HepG2 (cell line): Measurements from ENCODE around the gene PRM2. TPM values are rescaled to one million over a fixed set of nuclear protein-coding genes. Genes with fewer than 3 reads are reported as not detected.

Experiments
- BORCS8-MEF2B ChIP-seq: sonication (generic); formaldehyde crosslinking; IDR thresholded peaks from 2 replicates; pipeline ENCODE4 v1.8.0; 2022; ENCODE audit warnings: mild to moderate bottlenecking, missing genetic modification reagents
- BRCA1 ChIP-seq: sonication (generic); formaldehyde crosslinking; IDR thresholded peaks from 2 replicates; pipeline ENCODE4 v1.4.0; 2020; ENCODE audit warnings: missing genetic modification reagents
- BRF2 ChIP-seq: sonication (generic); formaldehyde crosslinking; IDR thresholded peaks from 2 replicates; pipeline ENCODE4 v1.8.1; 2022; ENCODE audit warnings: mild to moderate bottlenecking, missing genetic modification reagents
- CREB1 ChIP-seq, 2 experiments: fragments of 450-650 bp in 1 of 2; IDR thresholded peaks; 2 replicates each; pipeline ENCODE4 v1.6.1; 2016 to 2017; ENCODE audit warnings: control low read depth in 1 of 2, mild to moderate bottlenecking in 1 of 2, missing compliant biosample characterization in 1 of 2, missing genetic modification characterization in 1 of 2
- GTF2F1 ChIP-seq: fragments of 150-350 bp; IDR thresholded peaks from 2 replicates; pipeline ENCODE4 v1.6.1; 2014; ENCODE audit warnings: low read length
- HMG20B ChIP-seq: conservative IDR thresholded peaks from 2 replicates; pipeline ENCODE4 v1.6.1; 2016; ENCODE audit warnings: missing genetic modification reagents, missing compliant biosample characterization
- HMGA1 ChIP-seq: sonication (generic); formaldehyde crosslinking; conservative IDR thresholded peaks from 2 replicates; pipeline ENCODE4 v1.4.0; 2020; ENCODE audit warnings: missing genetic modification reagents
- IRF1 ChIP-seq: sonication (generic); formaldehyde crosslinking; IDR thresholded peaks from 2 replicates; pipeline ENCODE4 v1.4.0; 2020; ENCODE audit warnings: low read depth, mild to moderate bottlenecking, missing genetic modification reagents
- ISX ChIP-seq: sonication (generic); formaldehyde crosslinking; conservative IDR thresholded peaks from 2 replicates; pipeline ENCODE4 v1.5.0; 2020; ENCODE audit warnings: missing genetic modification reagents
- JUN ChIP-seq: sonication (generic); formaldehyde crosslinking; IDR thresholded peaks from 2 replicates; pipeline ENCODE4 v1.4.0; 2020; ENCODE audit warnings: mild to moderate bottlenecking, missing genetic modification reagents
- MEIS2 ChIP-seq: sonication (generic); formaldehyde crosslinking; IDR thresholded peaks from 2 replicates; pipeline ENCODE4 v1.9.0; 2021; ENCODE audit warnings: mild to moderate bottlenecking, missing genetic modification reagents
- NFRKB ChIP-seq: fragments of 450-650 bp; IDR thresholded peaks from 2 replicates; pipeline ENCODE4 v1.6.1; 2017
- RBAK ChIP-seq: sonication (generic); formaldehyde crosslinking; IDR thresholded peaks from 2 replicates; pipeline ENCODE4 v1.5.1; 2020; ENCODE audit warnings: mild to moderate bottlenecking, missing genetic modification reagents
- SMAD3 ChIP-seq: sonication (generic); formaldehyde crosslinking; IDR thresholded peaks from 2 replicates; pipeline ENCODE4 v1.4.0; 2020; ENCODE audit warnings: missing genetic modification reagents
- SMC3 ChIP-seq: IDR thresholded peaks from 2 replicates; pipeline ENCODE4 v1.6.1; 2011; ENCODE audit warnings: low read length, improper control_type of control experiment
- TBX2 ChIP-seq: sonication (generic); formaldehyde crosslinking; IDR thresholded peaks from 2 replicates; pipeline ENCODE4 v1.5.0; 2020; ENCODE audit warnings: missing genetic modification reagents, mild to moderate bottlenecking, borderline replicate concordance
- TCF7 ChIP-seq: sonication (generic); IDR thresholded peaks from 2 replicates; pipeline ENCODE4 v1.6.1; 2016; ENCODE audit warnings: antibody characterized with exemption, low read depth
- ZIK1 ChIP-seq: sonication (generic); formaldehyde crosslinking; IDR thresholded peaks from 2 replicates; pipeline ENCODE4 v1.5.0; 2020; ENCODE audit warnings: mild to moderate bottlenecking, low read depth, missing genetic modification reagents, borderline replicate concordance
- ZNF251 ChIP-seq: sonication (generic); formaldehyde crosslinking; IDR thresholded peaks from 2 replicates; pipeline ENCODE4 v1.9.0; 2021; ENCODE audit warnings: mild to moderate bottlenecking, missing genetic modification reagents
- ZNF256 ChIP-seq: sonication (generic); formaldehyde crosslinking; conservative IDR thresholded peaks from 2 replicates; pipeline ENCODE4 v1.4.0; 2020; ENCODE audit warnings: missing genetic modification reagents
- ZNF496 ChIP-seq: sonication (generic); formaldehyde crosslinking; IDR thresholded peaks from 2 replicates; pipeline ENCODE4 v1.8.1; 2023; ENCODE audit warnings: mild to moderate bottlenecking, moderate library complexity, missing genetic modification reagents; ENCODE audit not compliant: insufficient replicate concordance
- ZNF589 ChIP-seq: sonication (generic); formaldehyde crosslinking; conservative IDR thresholded peaks from 2 replicates; pipeline ENCODE4 v1.8.0; 2022; ENCODE audit warnings: mild to moderate bottlenecking, moderate library complexity, missing genetic modification reagents
- ZNF639 ChIP-seq: conservative IDR thresholded peaks from 2 replicates; pipeline ENCODE4 v1.6.1; 2018; ENCODE audit warnings: missing genetic modification reagents
- ZNF644 ChIP-seq: IDR thresholded peaks from 2 replicates; pipeline ENCODE4 v1.6.1; 2016; ENCODE audit warnings: low read depth
- ZNF83 ChIP-seq: sonication (generic); formaldehyde crosslinking; IDR thresholded peaks from 2 replicates; pipeline ENCODE4 v1.4.0; 2020; ENCODE audit warnings: missing genetic modification reagents, mild to moderate bottlenecking, borderline replicate concordance
- ZNF891 ChIP-seq: sonication (generic); formaldehyde crosslinking; IDR thresholded peaks from 2 replicates; pipeline ENCODE4 v1.5.0; 2020; ENCODE audit warnings: mild to moderate bottlenecking, missing genetic modification reagents
- polyA plus RNA-seq, 8 experiments: library from polyadenylated mRNA; depleted of rRNA in 3 of 8; stranded (reverse) in 7 of 8; unstranded in 1 of 8; fragments of >200 nt; fragmentation: Illumina TruSeq in 4 of 8; extraction: Trizol in 4 of 8; gene quantifications; 2 replicates each; pipeline versions ENCODE4 v1.2.1 to v1.2.3, GENCODE V29; 2011 to 2016; ENCODE audit warnings: low read depth in 4 of 8, missing spikeins in 1 of 8, mixed read lengths in 1 of 8; ENCODE audit not compliant: insufficient read depth in 1 of 8
- total RNA-seq, 5 experiments: library from RNA; depleted of rRNA; stranded (reverse); fragments of >200 nt; fragmentation: Illumina TruSeq; extraction: Trizol; gene quantifications; 2 replicates each; pipeline ENCODE4 v1.2.3, GENCODE V29; 2016; ENCODE audit warnings: low read depth in 1 of 5

The PRM2 gene
- total and polyA plus RNA-seq, 2 of the 13 experiments (the other 11 are each of a cell fraction or from before 2014, with no cell fraction given), result 0.54 TPM; not detected in 1

GRCh38 chr16:11306997-11307638 is 30.8 kb upstream of the PRM2 start (continued):
- TF ChIP-seq ZNF639 (CRISPR knock-in tag) (no peak), ZNF83 (no peak), ZNF251 (CRISPR knock-in tag) (no peak), ISX (CRISPR knock-in tag) (peak; percentile 56; the same call in 1 of the 2 replicates), BORCS8-MEF2B (CRISPR knock-in tag) (peak; percentile 13; the same call in 1 of the 2 replicates), ZNF589 (CRISPR knock-in tag) (no peak), SMAD3 (peak; percentile 49; the same call in 1 of the 2 replicates), ZNF644 (CRISPR knock-in tag) (no peak; the same call in 1 of the 2 replicates), GTF2F1 (no peak), CREB1 (IDR thresholded peaks at IDR 0.05) (0 out of 2 replicates have a peak, but pooled peaks have one; percentile 22), CREB1 (CRISPR knock-in tag; IDR thresholded peaks at IDR 0.05) (no peak), MEIS2 (CRISPR knock-in tag) (peak; percentile 38; the same call in 1 of the 2 replicates), SMC3 (peak; percentile 68; the same call in 1 of the 2 replicates), TBX2 (CRISPR knock-in tag) (peak; percentile 74), TCF7 (peak; percentile 67; the same call in 1 of the 2 replicates), BRCA1 (0 out of 2 replicates have a peak, but pooled peaks have one; percentile 79), RBAK (peak; percentile 82), HMG20B (CRISPR knock-in tag) (0 out of 2 replicates have a peak, but pooled peaks have one; percentile 38), HMGA1 (CRISPR knock-in tag) (no peak), JUN (no peak; the same call in 1 of the 2 replicates), NFRKB (no peak), ZNF891 (CRISPR knock-in tag) (no peak), BRF2 (CRISPR knock-in tag) (peak; percentile 83; the same call in 1 of the 2 replicates), ZNF256 (0 out of 2 replicates have a peak, but pooled peaks have one; percentile 28), ZNF496 (no peak), IRF1 (CRISPR knock-in tag) (0 out of 2 replicates have a peak, but pooled peaks have one; percentile 78), ZIK1 (CRISPR knock-in tag) (no peak)
